ENCODE results near the gene NUP62.
"Not testable (repeated sequence)": the region's sequence is repeated elsewhere in the genome, so short reads cannot be mapped to it uniquely, and the experiment has no call there.

NUP62 gene

GRCh38 chr19:49925486-49925885, 3.8 kb downstream of the NUP62 start:
- no peak for DNase-seq (ENCODE audit: low read depth)

DNA sequence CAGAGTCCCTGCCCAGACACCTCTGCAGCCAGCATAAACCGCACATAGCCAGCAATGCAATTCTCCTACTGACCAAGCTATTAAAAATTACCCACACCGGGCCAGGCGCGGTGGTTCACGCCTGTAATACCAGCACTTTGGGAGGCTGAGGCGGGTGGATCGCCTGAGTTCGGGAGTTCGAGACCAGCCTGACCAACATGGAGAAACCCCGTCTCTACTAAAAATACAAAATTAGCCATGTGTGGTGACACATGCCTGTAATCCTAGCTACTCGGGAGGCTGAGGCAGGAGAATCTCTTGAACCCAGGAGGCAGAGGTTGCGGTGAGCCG, 4.5 kb downstream of the NUP62 start:
- DNase-seq (ENCODE audit: low read depth) = not testable (repeated sequence)

DNA sequence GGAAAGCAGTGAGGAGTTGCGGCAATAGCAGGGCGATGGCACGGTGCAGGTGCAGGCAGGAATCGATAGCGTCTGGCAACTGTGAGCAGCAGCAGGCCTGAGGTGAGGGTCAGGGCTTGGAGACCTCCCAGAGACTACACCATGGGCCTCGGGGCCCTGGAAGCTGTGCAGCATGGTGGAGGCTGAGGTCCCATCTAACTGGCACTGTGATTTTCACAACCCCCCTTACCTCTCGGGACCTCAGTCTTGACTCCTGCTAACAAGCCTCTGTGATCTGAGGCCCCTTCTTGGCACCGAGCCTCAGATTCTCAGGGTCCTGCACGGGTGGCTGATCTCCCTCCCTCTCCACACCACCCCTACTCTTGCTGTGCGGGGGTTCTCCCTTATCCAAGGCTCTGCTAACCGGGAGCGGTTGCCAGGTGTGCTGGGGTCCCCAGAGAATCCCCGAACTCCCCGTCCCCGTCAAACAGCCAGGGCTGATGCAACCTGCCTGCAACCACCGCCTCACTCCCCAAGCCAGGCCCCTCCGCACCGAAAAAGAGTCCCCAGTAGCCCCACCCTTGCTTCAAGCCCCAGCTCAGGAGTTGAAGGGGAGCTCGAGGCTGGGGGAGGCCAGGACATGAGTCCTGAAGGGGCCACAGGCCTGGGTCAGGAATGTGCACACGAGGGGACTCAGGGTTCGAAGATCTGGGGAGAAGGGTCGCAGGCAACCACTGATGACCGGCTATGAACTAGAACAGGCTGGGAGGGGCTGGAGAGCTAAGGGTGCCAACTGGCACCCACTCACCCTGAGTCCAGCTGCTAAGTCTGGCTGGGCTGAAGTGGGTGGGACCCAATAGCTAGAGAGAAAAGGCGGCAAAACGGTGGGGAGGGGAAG, 5.1 kb downstream of the NUP62 start:
- DNase-seq (ENCODE audit: low read depth) = no peak

DNA sequence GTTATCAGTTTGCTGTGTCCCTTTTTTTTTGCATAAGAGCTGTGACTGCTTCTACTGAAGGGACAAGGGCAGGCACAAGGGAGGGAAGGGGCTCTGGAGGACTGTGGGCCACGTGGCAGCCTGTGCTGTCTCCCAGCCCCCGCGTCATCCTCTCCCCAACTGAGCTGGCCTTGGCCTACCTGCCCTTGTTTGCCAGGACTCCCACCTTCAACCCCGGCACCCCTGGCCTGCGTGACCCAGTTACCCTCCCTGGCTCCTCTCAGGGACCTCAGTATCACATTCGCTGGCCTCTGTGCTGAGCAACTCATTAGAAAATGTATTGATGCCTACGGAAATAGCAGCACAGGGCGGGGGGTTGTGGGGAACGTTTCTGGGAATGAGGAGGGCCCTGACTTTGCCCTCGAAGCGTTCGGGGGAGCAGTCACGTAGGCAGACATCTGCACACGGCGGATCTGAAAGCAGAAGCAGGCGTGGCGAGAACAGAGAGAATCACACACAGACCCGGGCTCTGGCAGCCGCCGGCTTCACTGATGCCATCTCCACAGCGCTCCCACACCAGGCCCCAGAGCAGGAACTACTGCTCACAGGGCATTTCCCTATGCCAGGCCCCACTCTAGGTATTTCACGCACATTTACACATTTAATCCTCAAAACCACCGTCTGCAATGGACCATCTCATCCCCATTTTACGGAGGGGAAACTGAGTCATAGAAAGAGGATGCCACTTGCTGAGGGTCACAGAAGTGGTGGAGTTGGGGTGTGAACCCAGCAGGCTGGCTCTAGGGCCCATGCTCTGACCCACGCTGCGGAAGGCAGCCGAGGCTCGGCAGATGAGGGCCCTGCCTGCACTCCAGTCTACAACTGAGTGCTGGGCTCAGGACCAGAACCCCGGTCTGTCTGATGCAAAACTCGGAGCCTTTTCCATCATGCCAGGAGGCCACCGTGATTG, 6.0 kb downstream of the NUP62 start:
- no peak for DNase-seq (ENCODE audit: low read depth)

GRCh38 chr19:49921871-49922795, 7.2 kb downstream of the NUP62 start:
- peak; percentile 57 for DNase-seq (ENCODE audit: low read depth)

DNA sequence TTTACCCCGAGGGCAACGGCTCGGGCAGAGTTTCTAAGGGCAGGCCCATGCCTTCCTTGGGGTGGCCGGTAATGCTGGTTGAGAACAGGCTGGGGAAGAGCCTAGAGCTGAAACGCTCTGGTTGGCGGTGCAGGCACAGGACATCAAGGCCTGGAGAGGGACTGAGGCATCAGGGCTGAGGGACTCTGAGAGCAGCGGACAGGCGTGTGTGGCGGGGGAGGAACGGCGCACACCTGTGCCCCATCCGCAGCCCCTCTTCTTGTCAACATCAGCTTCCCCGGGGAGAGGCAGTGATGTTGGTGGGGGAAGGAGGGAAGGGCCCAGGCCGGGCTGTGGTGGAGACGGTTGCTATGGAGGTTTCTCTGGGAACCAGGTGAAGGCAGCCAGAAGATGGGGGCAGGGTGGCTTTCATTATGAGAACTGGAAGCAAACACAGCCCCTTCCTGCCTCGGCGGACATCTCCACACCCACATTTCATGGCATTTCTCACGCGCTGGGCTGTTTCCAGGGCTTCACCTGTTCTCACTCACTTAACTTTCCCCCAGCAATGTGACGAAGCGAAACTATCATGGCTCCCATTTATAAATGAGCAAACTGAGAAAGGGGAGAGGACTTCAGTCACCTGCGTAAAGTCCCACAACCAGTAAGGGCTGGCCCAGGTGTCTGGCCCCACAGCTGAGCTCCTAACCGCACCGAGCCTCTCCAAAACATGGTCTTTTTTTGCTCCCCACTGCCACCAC, 8.5 kb downstream of the NUP62 start:
- DNase-seq (ENCODE audit: low read depth) = no peak

DNA sequence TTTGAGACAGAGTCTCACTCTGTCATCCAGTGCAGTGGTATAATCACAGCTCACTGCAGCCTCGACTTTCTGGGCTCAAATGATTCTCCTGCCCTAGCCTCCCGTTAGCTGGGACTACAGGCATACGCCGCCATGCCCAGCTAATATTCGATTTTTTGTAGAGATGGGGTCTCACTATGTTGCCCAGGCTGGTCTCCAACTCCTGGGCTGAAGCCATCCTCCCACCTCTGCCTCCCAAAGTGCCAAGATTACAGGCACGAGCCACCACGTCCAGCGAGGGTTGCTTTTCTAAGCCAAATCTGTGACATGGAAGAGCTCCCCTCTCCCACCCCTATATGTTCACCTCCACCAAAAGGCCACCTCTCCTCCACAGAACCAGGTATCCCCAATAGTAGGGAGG, 11.2 kb downstream of the NUP62 start:
- no peak for DNase-seq (ENCODE audit: low read depth)

DNA sequence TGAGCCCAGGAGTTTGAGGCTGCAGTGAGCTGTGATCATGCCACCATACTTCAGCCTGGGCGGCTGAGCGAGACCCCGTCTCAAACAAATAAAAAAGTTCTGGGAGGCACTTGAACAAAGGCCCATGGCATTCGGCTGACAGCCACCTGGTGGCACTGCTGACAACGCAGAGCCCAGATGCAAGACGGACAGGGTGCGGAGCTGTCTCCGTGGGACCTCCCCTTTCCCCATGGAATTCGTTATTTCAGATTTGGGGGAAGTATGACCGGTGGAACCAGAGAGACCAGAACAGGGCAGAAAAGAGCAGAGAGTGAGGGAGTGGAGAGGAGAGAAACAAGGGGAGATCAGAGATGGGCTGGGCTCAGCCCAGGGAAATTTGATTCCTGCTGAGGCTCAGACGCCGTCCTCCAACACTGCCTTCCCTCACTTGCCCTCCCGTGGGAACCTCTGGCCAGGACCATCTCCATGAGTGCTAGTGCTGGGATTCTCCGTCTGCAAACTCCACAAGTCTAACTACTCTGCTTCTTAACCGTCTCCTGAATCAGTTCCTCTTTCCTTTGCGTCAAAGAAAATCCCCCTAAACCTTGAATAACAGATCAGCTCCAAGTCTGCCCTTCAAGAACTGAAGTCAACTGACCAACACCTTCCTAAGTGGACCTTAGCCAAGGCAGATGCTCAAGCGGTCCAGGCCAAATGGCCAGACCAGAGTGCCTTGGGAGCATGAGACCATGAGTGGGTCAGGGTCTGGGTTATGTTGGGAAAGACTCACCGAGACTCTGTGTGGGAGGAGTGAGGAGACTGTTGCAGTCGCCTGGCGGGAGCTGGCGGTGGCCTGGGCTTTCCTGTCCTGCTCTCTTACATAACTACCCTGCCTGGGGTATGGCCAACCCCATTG, 12.2 kb downstream of the NUP62 start:
- no peak for DNase-seq (ENCODE audit: low read depth)

DNA sequence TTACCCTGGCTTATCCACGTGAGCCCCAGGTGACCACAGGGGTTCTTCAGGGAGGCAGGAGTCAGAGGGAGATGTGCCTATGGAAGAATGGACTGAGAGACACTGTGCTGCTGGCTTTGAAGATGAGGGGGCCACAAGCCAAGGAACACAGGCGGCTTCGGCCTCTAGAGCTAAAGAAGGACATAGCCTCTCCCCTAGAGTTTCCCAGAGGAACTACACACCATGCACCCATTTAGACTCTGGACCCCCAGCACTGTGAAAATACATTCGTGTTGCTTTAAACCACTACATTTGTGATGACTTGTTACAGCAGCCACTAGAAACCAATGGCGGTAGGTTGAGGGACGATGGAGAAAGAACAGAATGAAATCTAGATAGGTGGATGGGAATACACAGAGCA, 14.0 kb downstream of the NUP62 start:
- no peak for DNase-seq (ENCODE audit: low read depth)

- no peak for DNase-seq (ENCODE audit: low read depth)
Measured at GRCh38 chr19:49913720-49914119, 15.6 kb downstream of the NUP62 start.

GRCh38 chr19:49912965-49913685, 16.2 kb downstream of the NUP62 start:
- DNase-seq (ENCODE audit: low read depth) = no peak

DNA sequence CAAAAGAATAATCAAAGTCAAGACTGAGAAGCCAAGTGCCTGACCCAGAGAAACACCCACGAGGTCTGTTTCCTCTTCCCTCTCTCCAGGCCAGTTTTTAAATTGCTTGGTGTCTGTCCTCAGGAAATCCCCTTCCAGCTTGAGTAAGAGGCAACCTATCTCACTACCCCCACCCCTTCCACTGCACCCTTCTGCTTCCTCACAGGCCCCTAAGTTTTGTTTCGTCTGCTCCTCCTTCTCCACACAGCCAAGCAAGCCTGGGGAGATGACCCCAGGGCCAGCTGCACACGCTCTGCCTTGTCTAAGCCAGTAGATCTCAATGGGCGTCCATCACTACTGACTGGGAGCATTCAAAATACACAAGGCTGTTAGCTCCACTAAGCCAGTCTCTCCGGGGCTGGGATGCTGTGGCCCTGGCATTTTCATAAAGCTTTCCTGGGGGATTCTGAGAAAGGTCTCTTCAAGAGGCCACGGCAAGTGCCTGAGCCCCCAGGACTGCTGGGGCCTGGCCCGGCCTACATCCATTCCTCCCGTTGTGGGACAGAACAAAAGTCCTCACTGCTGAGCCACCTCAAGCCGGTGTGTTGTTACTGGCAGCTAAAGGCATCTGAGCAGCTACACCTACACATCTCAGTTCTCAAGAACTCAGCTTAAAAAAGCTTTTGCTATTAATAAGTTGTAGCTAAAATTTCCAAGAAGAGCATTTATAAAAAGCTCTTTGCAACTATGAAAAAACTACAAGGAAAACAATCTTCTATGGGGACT, 17.7 kb downstream of the NUP62 start:
- no peak for DNase-seq (ENCODE audit: low read depth)

- no peak for DNase-seq (ENCODE audit: low read depth)
Measured at GRCh38 chr19:49910179-49910578, 19.1 kb downstream of the NUP62 start.

GRCh38 chr19:49908480-49909420, 20.6 kb downstream of the NUP62 start:
- no peak for DNase-seq (ENCODE audit: low read depth)

- DNase-seq (ENCODE audit: low read depth) = no peak
Measured at GRCh38 chr19:49907745-49908446, 21.4 kb downstream of the NUP62 start.

DNA sequence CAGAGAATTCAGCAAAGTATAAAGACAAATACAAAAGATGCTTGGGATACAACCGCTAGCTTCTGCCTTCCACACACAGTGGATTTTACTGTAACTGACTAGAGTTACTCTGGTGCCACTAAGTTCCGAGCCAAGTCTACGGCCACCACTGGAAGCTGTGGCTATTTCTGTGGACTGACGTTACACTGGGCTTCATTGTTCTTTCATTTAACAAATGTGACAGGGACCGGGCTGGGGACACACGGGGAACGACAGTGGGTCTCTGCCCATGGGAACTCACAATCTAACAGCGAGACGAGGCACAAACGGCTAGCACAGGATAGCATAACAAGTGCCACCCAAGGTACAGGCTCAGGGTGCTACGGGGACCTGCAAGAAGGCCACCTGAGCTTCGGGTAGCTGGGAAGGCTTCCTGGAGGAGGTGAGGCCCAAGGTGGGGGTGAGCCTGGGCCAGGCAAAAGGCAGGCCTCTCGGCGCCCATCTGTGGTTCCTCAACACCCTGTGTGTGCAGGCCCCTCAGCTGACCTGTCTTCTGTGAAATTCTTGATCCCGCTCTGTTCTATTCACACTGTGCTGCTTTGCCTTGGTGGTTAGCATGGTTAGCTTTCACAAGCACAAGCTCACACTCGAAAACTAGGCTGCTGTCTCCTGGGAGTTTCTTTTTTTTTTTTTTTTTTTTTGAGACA, 22.3 kb downstream of the NUP62 start:
- no peak for DNase-seq (ENCODE audit: low read depth)
